Nucleus accumbens (tissue), 56 donors: ENCODE data around the gene SAXO1.
"Not testable (repeated sequence)": the region's sequence is repeated elsewhere in the genome, so short reads cannot be mapped to it uniquely, and the experiment has no call there.

ENCODE experiments used
- DNase-seq, 56 donors: peaks; one replicate each; lab custom pipeline; 2025; lab: John Stamatoyannopoulos, UW

SAXO1 gene

GRCh38 chr9:19009391-19009965 lies 23.5 kb downstream of the SAXO1 start:
- no peak for DNase-seq

- no peak for DNase-seq
These were observed 32.9 kb downstream of the SAXO1 start for GRCh38 chr9:19000133-19000532.

- DNase-seq: no peak
These were observed 33.7 kb downstream of the SAXO1 start for GRCh38 chr9:18999173-18999785.

DNA sequence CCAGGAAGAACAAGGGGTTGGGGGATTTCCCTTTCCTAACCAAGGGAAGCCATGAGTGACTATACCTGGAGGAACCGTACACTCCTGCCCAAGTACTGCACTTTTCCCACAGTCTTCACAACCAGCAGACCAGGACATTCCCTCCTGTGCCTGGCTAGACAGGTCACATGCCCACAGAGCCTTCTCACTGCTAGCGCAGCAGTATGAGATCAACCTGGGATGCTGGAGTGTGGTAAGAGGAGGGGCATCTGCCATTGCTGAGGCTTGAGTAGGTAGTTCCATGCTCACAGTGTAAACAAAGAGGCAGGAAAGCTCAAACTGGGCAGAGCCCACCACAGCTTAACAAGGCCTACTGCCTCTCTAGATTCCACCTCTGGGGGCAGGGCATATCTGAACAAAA lies 35.9 kb downstream of the SAXO1 start:
- no peak for DNase-seq

GRCh38 chr9:18996211-18996610 lies 36.8 kb downstream of the SAXO1 start:
- DNase-seq: no peak

DNA sequence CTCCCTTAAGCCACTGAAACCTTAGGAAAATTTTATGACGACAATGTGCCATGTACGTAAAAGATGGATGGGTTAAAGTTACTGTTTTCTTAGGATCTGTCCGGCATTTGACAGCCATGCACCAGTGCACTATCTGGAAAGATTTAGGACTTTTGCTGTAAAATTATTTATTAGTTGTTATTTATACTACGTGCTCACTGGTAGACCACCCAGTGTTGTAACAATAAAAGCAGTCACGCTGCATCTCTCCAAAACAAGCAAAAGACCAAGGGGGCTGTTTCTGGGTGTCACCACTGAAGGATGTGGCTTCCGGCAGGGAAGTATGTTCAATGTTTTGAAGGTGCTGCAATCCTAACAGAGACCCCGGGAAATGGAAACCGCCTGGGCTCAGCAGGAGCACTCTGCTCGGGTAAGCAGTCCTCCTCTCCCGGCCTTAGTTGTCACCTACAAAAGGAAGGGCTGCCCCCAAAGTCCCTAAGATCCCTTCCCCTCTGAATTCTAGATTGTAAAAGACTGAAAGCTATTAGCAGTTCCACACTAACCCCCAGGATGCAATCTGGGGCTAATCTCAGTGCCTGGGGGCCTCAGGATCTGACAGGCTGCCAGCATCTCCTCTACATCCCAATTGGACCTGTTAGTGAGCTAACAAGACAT lies 38.6 kb downstream of the SAXO1 start:
- no peak for DNase-seq

DNA sequence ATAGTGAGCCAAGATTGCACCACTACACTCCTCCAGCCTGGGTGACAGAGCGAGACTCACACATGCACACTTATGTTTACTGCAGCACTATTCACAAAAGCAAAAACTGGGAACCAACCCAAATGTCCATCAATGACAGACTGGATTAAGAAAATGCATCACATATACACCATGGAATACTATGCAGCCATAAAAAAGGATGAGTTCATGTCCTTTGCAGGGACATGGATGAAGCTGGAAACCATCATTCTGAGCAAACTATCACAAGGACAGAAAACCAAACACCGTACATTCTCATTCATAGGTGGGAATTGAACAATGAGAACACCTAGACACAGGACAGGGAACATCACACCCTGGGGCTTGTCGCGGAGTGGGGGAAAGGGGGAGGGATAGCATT lies 41.8 kb downstream of the SAXO1 start:
- DNase-seq: not testable (repeated sequence)

DNA sequence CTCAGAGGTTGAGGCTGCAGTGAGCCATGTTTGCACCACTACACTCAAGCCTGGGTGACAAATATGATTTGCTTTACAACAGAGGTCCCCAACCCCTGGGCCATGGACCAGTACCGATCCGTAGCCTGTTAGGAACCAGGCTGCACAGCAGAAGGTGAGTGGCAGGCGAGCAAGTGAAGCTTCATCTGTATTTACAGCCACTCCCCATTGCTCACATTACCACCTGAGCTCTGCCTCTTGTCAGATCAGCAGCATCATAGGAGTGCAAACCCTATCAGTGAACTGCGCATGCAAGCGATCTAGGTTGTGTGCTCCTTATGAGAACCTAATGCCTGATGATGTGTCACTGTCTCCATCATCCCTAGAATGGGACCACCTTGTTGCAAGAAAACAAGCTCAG lies 42.5 kb downstream of the SAXO1 start:
- no peak for DNase-seq

GRCh38 chr9:18989865-18990264 lies 43.1 kb downstream of the SAXO1 start:
- DNase-seq: no peak

DNA sequence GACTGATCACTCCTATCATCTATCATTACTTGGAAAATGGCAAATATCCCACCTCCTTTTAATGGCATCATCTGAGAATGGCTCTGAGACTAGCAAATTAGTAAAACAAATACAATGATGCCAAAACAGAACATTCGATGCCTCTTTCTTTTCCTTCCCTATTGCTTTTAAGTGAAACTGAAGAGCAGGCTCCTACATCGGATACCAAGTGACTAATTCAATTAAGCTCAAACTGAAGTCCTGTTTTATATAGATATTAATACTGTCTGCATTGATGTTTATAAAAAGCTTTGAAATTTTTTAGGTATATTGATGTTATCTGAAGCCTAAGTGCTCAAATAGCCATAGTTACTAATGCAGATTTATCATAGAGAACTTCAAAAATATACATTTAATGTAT lies 43.9 kb downstream of the SAXO1 start:
- DNase-seq: no peak

GRCh38 chr9:18988003-18988402 lies 45.0 kb downstream of the SAXO1 start:
- no peak for DNase-seq

- DNase-seq: no peak
These were observed 47.0 kb downstream of the SAXO1 start for GRCh38 chr9:18985996-18986395.

- peak in 2 of 56 donors; percentile 4 to 5 for DNase-seq
These were observed 47.5 kb downstream of the SAXO1 start for GRCh38 chr9:18985464-18985951.

DNA sequence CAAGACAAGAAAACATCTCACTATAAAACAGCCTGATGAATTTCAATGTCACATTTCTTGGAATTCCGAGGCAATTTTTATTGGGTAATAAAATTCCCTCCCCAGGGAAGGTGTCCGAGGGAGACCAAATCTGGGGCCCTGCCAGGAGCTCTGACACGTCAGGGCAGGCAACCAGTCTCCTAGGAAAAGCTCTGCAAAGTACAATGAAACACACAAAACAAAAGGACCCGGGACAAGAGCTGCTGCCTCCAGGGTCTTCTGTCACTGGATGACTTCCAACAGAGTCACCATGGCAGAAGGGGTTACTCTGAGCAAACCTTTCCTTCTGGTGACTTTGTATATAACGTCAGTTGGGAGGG lies 50.8 kb downstream of the SAXO1 start:
- DNase-seq: peak in 4 of 56 donors; percentile 2 to 33 (median 11)

DNA sequence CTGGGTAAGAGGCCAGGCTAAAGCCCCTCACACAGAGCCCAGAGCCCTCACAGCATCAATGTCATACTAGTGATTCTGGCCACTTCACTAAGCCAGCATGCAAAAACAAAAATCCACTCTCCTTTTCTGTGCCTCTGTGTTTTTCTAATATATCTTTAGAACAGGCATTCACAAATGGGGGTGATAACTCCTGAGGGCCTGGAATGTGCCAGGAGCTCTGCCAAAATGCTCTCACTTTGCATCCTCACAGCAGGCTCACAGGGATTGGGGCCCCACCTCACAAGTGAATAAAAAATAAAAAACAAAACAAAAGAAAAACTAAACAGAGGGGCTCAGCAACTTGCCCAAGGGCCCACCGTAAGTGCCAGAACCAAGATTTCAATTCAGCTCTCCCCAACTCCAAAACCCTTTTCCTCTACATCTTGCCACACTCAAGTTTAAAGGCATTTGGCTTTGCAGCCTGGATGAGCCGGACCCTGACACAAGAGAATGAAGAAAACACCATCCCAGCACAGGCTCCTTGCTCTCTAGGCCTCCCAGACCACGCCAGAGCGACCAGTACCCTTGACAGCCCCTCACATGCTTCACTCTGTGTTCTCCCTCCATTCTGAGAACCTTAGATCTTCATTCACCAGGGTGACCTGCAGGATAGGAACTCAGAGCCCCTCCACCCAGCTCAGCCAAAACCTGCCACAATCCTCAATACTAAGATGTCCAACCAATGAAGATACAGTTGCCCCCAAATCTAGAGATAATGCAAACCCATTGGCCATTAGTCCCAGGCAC lies 51.3 kb downstream of the SAXO1 start:
- DNase-seq: no peak

GRCh38 chr9:18980189-18980588 lies 52.8 kb downstream of the SAXO1 start:
- DNase-seq: peak in 5 of 56 donors; percentile 3 to 13 (median 7)

DNA sequence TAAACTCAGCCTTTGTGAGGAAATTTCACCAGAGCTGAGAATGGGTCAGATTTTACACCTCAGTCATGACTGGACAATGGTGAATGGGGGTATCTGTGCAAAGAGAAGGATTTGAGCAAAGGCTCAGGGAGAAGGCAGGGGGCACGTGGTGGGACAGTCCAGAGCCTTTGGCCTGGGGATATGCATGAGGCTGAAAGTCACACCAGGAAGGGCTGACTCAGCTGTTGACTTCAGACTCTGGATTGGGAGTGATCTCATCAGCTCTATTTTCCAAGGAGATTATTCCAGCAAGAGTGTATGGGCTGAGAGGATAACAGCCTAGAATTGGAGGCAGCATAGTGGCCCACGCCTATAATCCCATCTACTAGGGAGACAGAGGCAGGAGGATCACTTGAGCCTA lies 53.6 kb downstream of the SAXO1 start:
- DNase-seq: no peak

DNA sequence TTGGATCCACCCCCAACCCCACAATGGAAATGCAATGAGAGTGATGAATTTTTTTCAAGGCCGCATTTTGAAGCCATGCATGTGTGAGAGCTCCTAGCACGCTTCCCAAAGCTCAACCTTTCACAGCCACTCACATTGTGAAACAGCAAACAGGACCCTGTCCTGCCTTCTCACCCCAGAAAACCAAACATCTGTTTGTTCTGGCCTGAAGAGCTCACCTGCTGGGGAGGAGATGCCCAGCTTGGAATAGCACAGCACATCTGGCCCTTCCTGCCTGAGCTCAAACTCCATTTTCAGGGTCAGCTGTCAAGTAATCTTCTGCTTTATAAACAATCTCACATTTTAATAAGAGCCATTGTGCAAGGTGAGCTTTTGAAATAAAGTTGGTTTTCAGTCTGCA lies 54.8 kb downstream of the SAXO1 start:
- no peak for DNase-seq

DNA sequence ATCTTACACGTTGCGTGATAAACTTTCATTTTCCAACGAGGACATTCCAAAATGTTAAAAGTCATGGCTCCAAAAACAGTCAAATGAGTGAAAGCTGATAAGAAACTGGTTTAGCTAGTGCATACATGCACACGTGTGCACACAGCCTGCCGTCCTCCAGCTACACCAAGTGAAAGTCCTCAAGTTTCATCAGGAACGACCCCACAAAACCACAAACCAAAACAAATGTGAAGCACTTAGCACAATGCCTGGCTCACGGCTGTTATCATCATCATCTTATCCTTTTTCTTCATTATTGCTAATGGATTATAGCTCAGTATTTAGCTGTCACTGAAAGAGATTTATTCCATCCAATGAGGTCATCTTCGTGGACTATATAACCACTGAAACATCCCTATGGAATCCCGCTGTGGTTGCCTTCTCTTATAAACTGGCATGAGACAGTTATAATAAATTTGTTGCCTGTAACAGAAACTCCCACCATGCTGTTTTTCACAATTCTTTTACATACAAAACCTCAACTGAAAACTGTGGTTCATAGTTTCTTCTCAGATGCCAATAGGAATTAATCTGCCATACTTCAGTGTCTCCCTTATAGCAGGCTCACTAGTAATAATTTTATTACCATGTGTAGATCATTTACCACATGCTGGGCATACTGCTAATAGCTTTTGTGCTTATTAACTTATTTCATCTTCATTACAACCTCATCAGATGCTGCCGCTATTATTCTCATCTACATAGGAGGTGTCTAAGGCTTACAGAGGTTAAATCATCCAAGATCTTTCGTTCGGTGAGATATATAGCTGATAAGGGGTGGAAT lies 56.1 kb downstream of the SAXO1 start:
- DNase-seq: no peak

GRCh38 chr9:18976221-18976708 lies 56.7 kb downstream of the SAXO1 start:
- DNase-seq: no peak
